ENCODE data around the gene CLASP1. TPM values are rescaled to one million over a fixed set of nuclear protein-coding genes. Genes with fewer than 3 reads are reported as not detected.
"Not testable (repeated sequence)": the region's sequence is repeated elsewhere in the genome, so short reads cannot be mapped to it uniquely, and the experiment has no call there.

The CLASP1 gene
- polyA plus RNA-seq, 1 donor from 2014 or later = 16.0 TPM

DNA sequence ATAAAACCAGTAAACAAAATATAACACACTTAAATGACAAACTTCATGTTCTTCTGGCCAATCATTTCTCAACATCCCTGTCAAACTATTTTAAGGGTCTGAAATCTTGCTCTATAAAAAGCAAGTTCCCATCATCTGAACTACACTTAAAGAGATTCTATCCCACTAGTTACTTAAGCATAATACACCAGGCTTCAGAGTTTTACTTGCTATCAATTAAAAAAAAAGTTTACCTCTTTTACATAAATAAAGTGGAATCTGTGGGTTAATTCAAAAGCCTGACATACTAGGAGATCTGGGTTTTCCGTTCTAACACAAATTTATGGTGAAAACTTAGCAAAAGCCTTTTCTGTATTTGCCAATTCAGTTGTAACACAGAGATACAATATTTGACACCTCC lies 1.9 kb downstream of the CLASP1 start:
- no peaks in the 10 kb centered on the region for H3K9me3 Mint-ChIP-seq
- peak overlapping the region in 2 of 4 donors; percentile 99 for H3K4me3 Mint-ChIP-seq
- H3K4me1 Mint-ChIP-seq = peaks cover 31 to 43% (median 41%) of the 10 kb centered on the region in 3 donors
- peak overlapping the region in 1 of 3 donors; percentile 99 for H3K27ac Mint-ChIP-seq
- H3K36me3 Mint-ChIP-seq = peaks cover 3% of the 10 kb centered on the region
- no peaks in the 10 kb centered on the region for H3K27me3 Mint-ChIP-seq

GRCh38 chr2:121644715-121645114 lies 4.5 kb downstream of the CLASP1 start:
- H3K4me3 Mint-ChIP-seq = no peak overlapping the region
- no peaks in the 10 kb centered on the region for H3K27me3 Mint-ChIP-seq
- H3K9me3 Mint-ChIP-seq = no peaks in the 10 kb centered on the region
- no peak overlapping the region for H3K27ac Mint-ChIP-seq
- H3K4me1 Mint-ChIP-seq = peaks cover 23 to 32% (median 27%) of the 10 kb centered on the region in 3 donors
- peaks cover 5% of the 10 kb centered on the region for H3K36me3 Mint-ChIP-seq

- Mint-ChIP-seq H3K27me3 (no peaks in the 10 kb centered on the region), H3K27ac (no peak overlapping the region), H3K4me1 (peaks cover 20 to 34% (median 22%) of the 10 kb centered on the region in 3 donors)
These were observed 5.4 kb downstream of the CLASP1 start for GRCh38 chr2:121643877-121644276.

DNA sequence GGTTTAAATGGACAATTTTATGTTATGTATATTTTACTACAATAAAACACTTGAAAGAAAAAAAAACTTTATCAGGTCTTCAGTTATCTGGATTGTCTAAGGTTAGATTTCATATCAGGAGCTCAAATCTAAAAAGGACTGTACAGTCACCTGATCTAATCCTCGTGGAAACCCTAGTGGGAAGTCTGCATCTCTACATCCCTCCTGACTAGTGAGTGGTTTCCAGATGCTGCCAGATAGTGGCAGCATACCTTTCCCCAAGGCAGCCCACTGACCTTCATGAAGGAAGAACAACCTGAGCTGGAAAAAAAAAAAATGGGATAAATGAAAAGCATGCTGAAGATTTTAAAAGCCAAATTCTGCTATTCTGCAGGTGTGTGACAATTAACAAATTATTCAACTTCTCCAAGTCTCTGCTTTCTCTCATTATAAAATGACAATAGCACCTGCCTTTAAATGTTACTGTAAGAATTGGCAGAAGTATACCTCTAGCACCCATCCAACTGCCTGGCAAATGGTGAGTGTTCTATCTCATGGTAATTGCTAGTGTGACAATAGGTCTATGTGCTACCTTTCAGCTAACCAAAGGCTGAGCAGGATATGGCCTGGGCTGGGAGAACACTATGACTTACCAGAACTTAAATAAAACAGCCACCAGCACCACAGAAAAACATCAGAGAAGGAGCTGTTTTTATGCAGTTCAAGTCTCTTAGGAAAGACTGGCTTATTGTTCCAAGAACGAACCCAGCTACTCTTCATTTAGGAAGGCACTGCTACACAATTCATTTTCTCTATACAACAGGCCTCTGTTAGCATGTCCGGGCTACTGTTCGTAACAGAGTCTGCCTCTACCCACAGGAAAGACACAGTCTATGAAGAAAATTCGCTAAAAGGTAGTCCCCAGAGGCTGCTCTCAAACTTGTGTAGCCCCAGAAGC lies 8.6 kb downstream of the CLASP1 start:
- peaks cover 0 to 4% (median 4%) of the 10 kb centered on the region in 3 donors for H3K9me3 Mint-ChIP-seq
- H3K27ac Mint-ChIP-seq = peak overlapping the region in 1 of 3 donors; percentile 32
- peaks cover 6% of the 10 kb centered on the region for H3K36me3 Mint-ChIP-seq
- peaks cover 11 to 29% (median 13%) of the 10 kb centered on the region in 3 donors for H3K4me1 Mint-ChIP-seq
- no peak overlapping the region for H3K4me3 Mint-ChIP-seq
- H3K27me3 Mint-ChIP-seq = no peaks in the 10 kb centered on the region

More at GRCh38 chr2:121643877-121644276, 5.4 kb downstream of the CLASP1 start:
- H3K9me3 Mint-ChIP-seq = no peaks in the 10 kb centered on the region
- no peak overlapping the region for H3K4me3 Mint-ChIP-seq
- H3K36me3 Mint-ChIP-seq = peaks cover 5% of the 10 kb centered on the region

- H3K27ac Mint-ChIP-seq, H3K27me3 Mint-ChIP-seq, H3K4me3 Mint-ChIP-seq, H3K36me3 Mint-ChIP-seq, H3K9me3 Mint-ChIP-seq: not testable (repeated sequence)
- peaks cover 10 to 27% (median 11%) of the 10 kb centered on the region in 3 donors for H3K4me1 Mint-ChIP-seq
These were observed 9.4 kb downstream of the CLASP1 start for GRCh38 chr2:121639846-121640245.

GRCh38 chr2:121638333-121638732 lies 10.9 kb downstream of the CLASP1 start:
- no peaks in the 10 kb centered on the region for H3K27me3 Mint-ChIP-seq
- peaks cover 0 to 4% (median 4%) of the 10 kb centered on the region in 3 donors for H3K9me3 Mint-ChIP-seq
- H3K4me1 Mint-ChIP-seq = peaks cover 14 to 34% (median 24%) of the 10 kb centered on the region in 3 donors
- H3K27ac Mint-ChIP-seq = no peak overlapping the region
- no peak overlapping the region for H3K4me3 Mint-ChIP-seq
- peaks cover 6% of the 10 kb centered on the region for H3K36me3 Mint-ChIP-seq

- H3K4me3 Mint-ChIP-seq = peak overlapping the region in 1 of 4 donors; percentile 52
- H3K27ac Mint-ChIP-seq = no peak overlapping the region
- H3K4me1 Mint-ChIP-seq = peaks cover 12 to 29% (median 27%) of the 10 kb centered on the region in 3 donors
- no peaks in the 10 kb centered on the region for H3K27me3 Mint-ChIP-seq
- H3K9me3 Mint-ChIP-seq = peaks cover 0 to 4% (median 4%) of the 10 kb centered on the region in 3 donors
- peaks cover 4% of the 10 kb centered on the region for H3K36me3 Mint-ChIP-seq
These were observed 13.9 kb downstream of the CLASP1 start for GRCh38 chr2:121635371-121635770.

DNA sequence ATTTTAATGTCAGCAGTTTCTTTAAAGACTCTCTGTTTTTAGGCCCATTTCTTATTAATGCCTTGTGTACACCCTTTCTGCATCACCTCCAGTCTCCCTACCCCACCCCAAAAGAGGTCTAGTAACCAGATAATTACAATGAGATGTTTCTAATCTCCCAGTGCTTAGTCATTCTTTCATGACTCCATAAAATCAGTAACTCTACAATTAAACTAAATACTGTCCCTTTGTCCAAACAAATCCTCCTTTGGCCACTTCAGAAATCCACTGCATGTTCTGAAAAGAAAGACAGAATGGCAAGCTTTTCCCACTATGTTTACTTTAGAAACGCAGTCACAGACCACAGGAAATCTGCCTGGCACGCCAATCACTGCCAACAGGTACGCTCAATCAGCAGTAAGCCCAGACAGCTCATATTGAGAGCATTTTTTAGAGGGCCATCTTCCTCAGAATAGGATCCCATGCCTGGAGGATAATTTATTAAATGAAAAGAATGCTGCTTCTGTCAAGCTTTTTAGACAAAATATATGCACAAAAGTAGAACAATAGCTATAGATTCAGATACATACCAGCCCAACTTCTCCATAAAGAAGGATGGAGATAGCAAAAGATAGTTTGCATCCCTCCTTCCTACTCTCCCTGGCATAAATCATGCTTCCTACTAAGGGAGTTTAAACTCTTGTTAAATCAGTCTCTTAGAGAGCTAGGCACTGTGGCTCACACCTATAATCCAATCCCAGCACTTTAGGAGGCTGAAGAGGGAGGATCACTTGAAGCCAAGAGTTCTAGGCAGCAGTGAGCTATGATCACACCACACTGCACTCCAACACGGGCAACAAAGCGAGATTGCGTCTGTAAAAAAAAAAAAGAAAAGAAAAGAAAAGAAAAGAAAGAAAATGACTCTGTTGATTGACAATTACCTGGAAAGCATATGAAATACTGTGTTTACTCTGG lies 14.6 kb downstream of the CLASP1 start:
- Mint-ChIP-seq H3K9me3 (peaks cover 0 to 4% (median 4%) of the 10 kb centered on the region in 3 donors), H3K27me3 (no peaks in the 10 kb centered on the region), H3K36me3 (peaks cover 4% of the 10 kb centered on the region), H3K4me1 (peaks cover 14 to 29% (median 27%) of the 10 kb centered on the region in 3 donors), H3K4me3 (peak overlapping the region in 1 of 4 donors; percentile 52), H3K27ac (peak overlapping the region in 1 of 3 donors; percentile 7)

GRCh38 chr2:121633463-121633862 lies 15.8 kb downstream of the CLASP1 start:
- H3K27ac Mint-ChIP-seq = no peak overlapping the region
- peaks cover 14 to 28% (median 27%) of the 10 kb centered on the region in 3 donors for H3K4me1 Mint-ChIP-seq

GRCh38 chr2:121627525-121628050 lies 21.7 kb downstream of the CLASP1 start:
- Mint-ChIP-seq H3K4me3 (no peak overlapping the region), H3K36me3 (peaks cover 3% of the 10 kb centered on the region), H3K9me3 (peaks cover 0 to 2% (median 0%) of the 10 kb centered on the region in 3 donors), H3K27me3 (no peaks in the 10 kb centered on the region), H3K4me1 (peaks cover 3 to 15% (median 11%) of the 10 kb centered on the region in 3 donors), H3K27ac (no peak overlapping the region)

More at GRCh38 chr2:121633463-121633862, 15.8 kb downstream of the CLASP1 start:
- peaks cover 0 to 4% (median 4%) of the 10 kb centered on the region in 3 donors for H3K9me3 Mint-ChIP-seq
- no peak overlapping the region for H3K4me3 Mint-ChIP-seq
- H3K27me3 Mint-ChIP-seq = no peaks in the 10 kb centered on the region
- peaks cover 4% of the 10 kb centered on the region for H3K36me3 Mint-ChIP-seq

GRCh38 chr2:121626777-121627524 lies 22.3 kb downstream of the CLASP1 start:
- no peak overlapping the region for H3K27ac Mint-ChIP-seq
- H3K4me3 Mint-ChIP-seq = no peak overlapping the region
- no peaks in the 10 kb centered on the region for H3K27me3 Mint-ChIP-seq
- peaks cover 3 to 17% (median 11%) of the 10 kb centered on the region in 3 donors for H3K4me1 Mint-ChIP-seq
- peaks cover 3% of the 10 kb centered on the region for H3K36me3 Mint-ChIP-seq
- H3K9me3 Mint-ChIP-seq = peaks cover 0 to 2% (median 0%) of the 10 kb centered on the region in 3 donors

DNA sequence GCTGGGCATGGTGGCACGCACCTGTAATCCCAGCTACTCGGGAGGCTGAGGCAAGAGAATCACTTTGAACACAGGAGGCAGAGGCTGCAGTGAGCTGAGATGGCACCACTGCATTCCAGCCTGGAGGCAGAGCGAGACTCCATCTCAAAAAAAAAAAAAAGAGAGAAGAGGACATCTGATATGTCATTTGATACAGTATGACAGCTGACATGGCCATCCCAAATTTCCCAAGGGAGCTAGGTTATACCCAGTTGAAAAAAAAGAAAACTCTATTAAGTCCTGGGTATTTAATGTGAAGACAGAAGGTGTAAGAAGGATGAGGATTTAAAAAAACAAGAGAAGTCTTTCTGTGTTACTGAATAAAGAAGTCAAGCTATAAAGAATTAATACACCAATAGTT lies 23.3 kb downstream of the CLASP1 start:
- H3K27me3 Mint-ChIP-seq = no peaks in the 10 kb centered on the region
- peaks cover 3 to 17% (median 11%) of the 10 kb centered on the region in 3 donors for H3K4me1 Mint-ChIP-seq
- H3K27ac Mint-ChIP-seq = no peak overlapping the region
- peaks cover 3% of the 10 kb centered on the region for H3K36me3 Mint-ChIP-seq
- peaks cover 0 to 2% (median 0%) of the 10 kb centered on the region in 3 donors for H3K9me3 Mint-ChIP-seq
- no peak overlapping the region for H3K4me3 Mint-ChIP-seq

DNA sequence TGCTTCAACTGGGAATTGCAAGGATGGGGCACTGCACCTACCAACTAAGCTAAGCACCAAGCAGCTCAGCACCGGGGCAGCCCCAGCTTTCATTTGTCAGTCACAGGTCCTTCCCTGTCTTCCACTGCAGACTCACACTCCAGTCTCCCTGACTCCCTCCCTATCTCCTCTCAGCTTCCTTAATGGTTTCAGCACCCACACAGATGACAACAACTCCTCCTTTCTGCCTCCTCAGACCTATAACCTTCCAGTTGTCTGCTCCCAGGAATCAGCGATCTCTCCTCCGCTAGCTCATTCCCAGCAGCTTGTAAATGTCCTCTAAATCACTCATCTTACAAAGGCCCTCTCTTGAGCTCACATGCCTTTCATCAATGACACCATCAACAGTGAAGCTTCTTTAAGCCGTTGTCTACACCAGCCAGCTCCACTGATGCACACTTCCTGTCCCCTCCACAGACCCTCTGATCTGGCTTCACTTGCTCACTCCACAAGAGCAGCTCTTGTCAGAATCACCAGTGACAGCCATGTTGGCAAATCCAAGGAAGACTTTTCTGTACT lies 32.1 kb downstream of the CLASP1 start:
- Mint-ChIP-seq H3K36me3 (peaks cover 4% of the 10 kb centered on the region), H3K4me3 (no peak overlapping the region), H3K27me3 (no peaks in the 10 kb centered on the region), H3K4me1 (peaks cover 5 to 16% (median 9%) of the 10 kb centered on the region in 3 donors), H3K9me3 (peaks cover 0 to 2% (median 0%) of the 10 kb centered on the region in 3 donors), H3K27ac (no peak overlapping the region)
